Hepatocyte (in vitro differentiated cells): ENCODE measurements around the gene VIPR2. TPM values are rescaled to one million over a fixed set of nuclear protein-coding genes. Genes with fewer than 3 reads are reported as not detected.

ENCODE experiments used
- DNase-seq: peaks from one replicate; pipeline ENCODE4 v3.0.0-alpha.2; 2016; ENCODE audit warnings: low spot score
- H2AFZ ChIP-seq: fragments of 200-600 bp; sonication (generic); 2 replicates; pipeline ENCODE4 v1.6.0; 2016; ENCODE audit warnings: antibody characterized with exemption, mild to moderate bottlenecking
- H3K27ac ChIP-seq: fragments of 200-600 bp; sonication (generic); 2 replicates; pipeline ENCODE4 v1.5.1; 2016; ENCODE audit warnings: mild to moderate bottlenecking
- H3K27me3 ChIP-seq: fragments of 200-600 bp; sonication (generic); 2 replicates; pipeline ENCODE4 v1.6.1; 2016
- H3K36me3 ChIP-seq: fragments of 200-600 bp; sonication (generic); replicated peaks from 2 replicates; pipeline ENCODE4 v1.5.1; 2016; ENCODE audit warnings: low read depth; ENCODE audit not compliant: insufficient read depth
- H3K4me1 ChIP-seq: fragments of 200-600 bp; sonication (generic); 2 replicates; pipeline ENCODE4 v1.5.1; 2016; ENCODE audit warnings: mild to moderate bottlenecking, moderate library complexity; ENCODE audit not compliant: insufficient read depth
- H3K4me2 ChIP-seq: fragments of 200-600 bp; sonication (generic); 2 replicates; pipeline ENCODE4 v1.6.0; 2016
- H3K4me3 ChIP-seq: fragments of 200-600 bp; sonication (generic); 2 replicates; pipeline ENCODE4 v1.5.1; 2016; ENCODE audit warnings: mild to moderate bottlenecking
- H3K79me2 ChIP-seq: fragments of 200-600 bp; sonication (generic); 2 replicates; pipeline ENCODE4 v1.6.0; 2017; ENCODE audit warnings: mild to moderate bottlenecking
- H3K9me2 ChIP-seq: fragments of 200-600 bp; sonication (generic); replicated peaks from 2 replicates; pipeline ENCODE4 v1.6.0; 2017; ENCODE audit warnings: mild to moderate bottlenecking; ENCODE audit not compliant: insufficient read depth
- H3K9me3 ChIP-seq: fragments of 200-600 bp; sonication (generic); 2 replicates; pipeline ENCODE4 v1.5.1; 2016; ENCODE audit warnings: low read depth, mild to moderate bottlenecking
- H4K20me1 ChIP-seq: fragments of 200-600 bp; sonication (generic); 2 replicates; pipeline ENCODE4 v1.6.0; 2016; ENCODE audit warnings: mild to moderate bottlenecking; ENCODE audit not compliant: insufficient read depth, poor library complexity, severe bottlenecking
- EZH2 ChIP-seq: fragments of 200-600 bp; sonication (generic); IDR thresholded peaks from 2 replicates; pipeline ENCODE4 v1.6.1; 2016; ENCODE audit warnings: antibody characterized with exemption, mild to moderate bottlenecking, borderline replicate concordance
- EZH2phosphoT487 ChIP-seq: fragments of 200-600 bp; sonication (generic); IDR thresholded peaks from one replicate; pipeline ENCODE4 v1.6.1; 2018; ENCODE audit warnings: antibody characterized with exemption, mild to moderate bottlenecking, low read depth, moderate library complexity; ENCODE audit not compliant: unreplicated experiment, severe bottlenecking
- WGBS: methylation state at CpG from one replicate; pipeline ENCODE4 v1.1.6; 2016; ENCODE audit warnings: low lambda C conversion rate; ENCODE audit errors: missing lambda C conversion rate; 5-methylcytosine and 5-hydroxymethylcytosine counted together
- polyA plus RNA-seq: library from polyadenylated mRNA; unstranded; fragments of >200 nt; fragmentation: Nextera tagmentation; extraction: Ambion mirVana; gene quantifications from 2 replicates; pipeline ENCODE4 v1.2.1, GENCODE V29; 2016
- total RNA-seq: library from RNA; depleted of rRNA; stranded (reverse); fragments of >200 nt; gene quantifications from 2 replicates; pipeline ENCODE4 v1.2.3, GENCODE V29; 2014
- TF ChIP-seq, protein P1 (sequence below): fragments of 200-600 bp; sonication (generic); IDR thresholded peaks from 2 replicates; pipeline ENCODE4 v1.5.1; 2016; ENCODE audit warnings: antibody characterized with exemption, mild to moderate bottlenecking; ENCODE audit not compliant: poor library complexity

Gene VIPR2
- total and polyA plus RNA-seq, 2 experiments from 2014 or later = 2.7 to 3.4 TPM

DNA sequence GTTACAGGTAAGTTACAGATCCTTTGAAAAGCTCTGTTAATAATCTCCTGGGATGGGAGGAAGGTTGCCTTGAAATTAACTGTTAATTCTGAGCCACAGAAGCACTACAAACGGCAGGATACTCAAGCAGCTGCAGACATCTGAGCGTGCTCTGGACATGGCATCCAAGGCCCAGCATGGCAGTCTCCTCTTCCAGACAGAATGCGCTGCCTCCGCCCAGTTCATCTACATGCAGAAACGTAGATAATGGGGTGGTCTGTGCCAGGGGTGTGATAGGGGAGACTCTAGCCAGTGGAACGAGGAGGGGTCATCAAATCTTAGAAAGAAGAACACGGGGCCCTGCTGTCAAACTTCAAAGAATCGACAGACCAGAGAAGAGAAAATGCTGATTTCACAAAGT is 13.8 kb downstream of the VIPR2 start:
- DNase-seq = no peak
- H2AFZ ChIP-seq = no peak overlapping the region
- no peak overlapping the region for H3K4me2 ChIP-seq
- WGBS = 66% methylated on average over 8 of the region's 8 CpGs
- no peaks in the 10 kb centered on the region for H3K9me2 ChIP-seq
- no peaks in the 10 kb centered on the region for H3K36me3 ChIP-seq
- no peaks in the 10 kb centered on the region for H3K9me3 ChIP-seq
- no peaks in the 10 kb centered on the region for H4K20me1 ChIP-seq
- H3K4me3 ChIP-seq = no peak overlapping the region
- TF ChIP-seq, protein P1, sequence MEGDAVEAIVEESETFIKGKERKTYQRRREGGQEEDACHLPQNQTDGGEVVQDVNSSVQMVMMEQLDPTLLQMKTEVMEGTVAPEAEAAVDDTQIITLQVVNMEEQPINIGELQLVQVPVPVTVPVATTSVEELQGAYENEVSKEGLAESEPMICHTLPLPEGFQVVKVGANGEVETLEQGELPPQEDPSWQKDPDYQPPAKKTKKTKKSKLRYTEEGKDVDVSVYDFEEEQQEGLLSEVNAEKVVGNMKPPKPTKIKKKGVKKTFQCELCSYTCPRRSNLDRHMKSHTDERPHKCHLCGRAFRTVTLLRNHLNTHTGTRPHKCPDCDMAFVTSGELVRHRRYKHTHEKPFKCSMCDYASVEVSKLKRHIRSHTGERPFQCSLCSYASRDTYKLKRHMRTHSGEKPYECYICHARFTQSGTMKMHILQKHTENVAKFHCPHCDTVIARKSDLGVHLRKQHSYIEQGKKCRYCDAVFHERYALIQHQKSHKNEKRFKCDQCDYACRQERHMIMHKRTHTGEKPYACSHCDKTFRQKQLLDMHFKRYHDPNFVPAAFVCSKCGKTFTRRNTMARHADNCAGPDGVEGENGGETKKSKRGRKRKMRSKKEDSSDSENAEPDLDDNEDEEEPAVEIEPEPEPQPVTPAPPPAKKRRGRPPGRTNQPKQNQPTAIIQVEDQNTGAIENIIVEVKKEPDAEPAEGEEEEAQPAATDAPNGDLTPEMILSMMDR = no peak
- TF ChIP-seq EZH2phosphoT487 = no peak
- TF ChIP-seq EZH2 = no peak
- no peaks in the 10 kb centered on the region for H3K79me2 ChIP-seq
- H3K27me3 ChIP-seq = no peaks in the 10 kb centered on the region
- H3K4me1 ChIP-seq = no peaks in the 10 kb centered on the region
- H3K27ac ChIP-seq = no peak overlapping the region

DNA sequence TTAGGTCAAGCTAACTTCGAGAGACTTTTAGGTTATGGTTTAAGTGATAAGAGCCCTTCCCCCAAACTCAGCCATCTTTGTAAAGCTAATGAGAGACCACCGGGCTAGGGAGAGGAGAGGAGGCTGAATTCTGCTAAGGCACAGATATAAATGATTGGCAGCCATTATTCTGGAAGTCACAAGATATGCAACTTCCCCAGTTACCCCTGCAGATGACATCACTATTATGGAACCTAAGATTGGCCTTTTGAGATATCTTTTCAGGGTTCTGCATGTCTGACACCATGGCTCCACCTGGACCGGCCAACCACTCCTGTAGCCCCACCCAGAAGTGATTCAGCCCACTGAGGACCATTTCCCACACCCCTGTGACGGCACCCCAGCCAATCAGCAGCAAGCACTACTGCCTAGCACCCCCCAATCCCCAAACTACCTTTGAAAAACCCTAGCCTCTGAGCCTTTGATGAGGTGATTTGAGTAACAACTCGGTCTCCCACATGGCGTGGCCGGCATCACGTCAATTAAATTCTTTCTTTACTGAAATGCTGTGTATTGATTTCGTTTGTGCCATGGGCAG is 14.4 kb downstream of the VIPR2 start:
- TF ChIP-seq EZH2phosphoT487 (no peak), EZH2 (no peak)
- TF ChIP-seq, protein P1 = no peak
- Histone ChIP-seq H3K36me3 (no peaks in the 10 kb centered on the region), H3K4me3 (no peak overlapping the region), H3K9me2 (no peaks in the 10 kb centered on the region), H3K9me3 (no peaks in the 10 kb centered on the region), H3K4me1 (no peaks in the 10 kb centered on the region), H2AFZ (no peak overlapping the region), H3K4me2 (no peak overlapping the region), H4K20me1 (no peaks in the 10 kb centered on the region), H3K27ac (no peak overlapping the region), H3K27me3 (no peaks in the 10 kb centered on the region), H3K79me2 (no peaks in the 10 kb centered on the region)
- no peak for DNase-seq
- WGBS = 92% methylated on average over 9 of the region's 9 CpGs

DNA sequence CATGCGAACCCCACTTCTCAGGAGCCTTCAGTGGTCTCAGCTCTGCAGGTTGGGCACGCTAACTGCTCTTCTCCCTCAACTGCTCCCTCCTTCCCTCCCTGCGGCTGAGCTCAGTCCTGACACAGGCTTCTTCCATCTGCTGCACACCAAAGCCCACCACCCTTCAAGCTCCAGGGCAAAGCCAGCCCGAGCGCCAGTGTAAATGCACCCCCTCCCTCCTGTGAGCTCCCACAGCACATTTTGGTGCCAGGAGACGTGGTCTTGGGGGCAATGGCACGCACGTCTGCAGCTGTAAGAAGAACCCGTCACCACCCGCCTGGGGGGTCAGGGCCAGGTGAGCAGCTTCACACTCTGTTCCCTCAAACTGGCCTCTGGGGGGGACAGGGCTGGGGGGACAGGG is 15.9 kb downstream of the VIPR2 start:
- H3K9me3 ChIP-seq = no peaks in the 10 kb centered on the region
- DNase-seq = no peak

More for the DNA sequence above, 15.9 kb downstream of the VIPR2 start:
- no peaks in the 10 kb centered on the region for H3K79me2 ChIP-seq
- no peak overlapping the region for H3K4me2 ChIP-seq
- H3K9me2 ChIP-seq = no peaks in the 10 kb centered on the region
- no peaks in the 10 kb centered on the region for H3K4me1 ChIP-seq
- no peak overlapping the region for H2AFZ ChIP-seq
- TF ChIP-seq, protein P1 = no peak
- no peak for TF ChIP-seq EZH2phosphoT487
- no peak for TF ChIP-seq EZH2
- no peaks in the 10 kb centered on the region for H3K27me3 ChIP-seq
- WGBS = 86% methylated on average over 10 of the region's 10 CpGs
- no peak overlapping the region for H3K4me3 ChIP-seq
- no peaks in the 10 kb centered on the region for H3K36me3 ChIP-seq
- no peaks in the 10 kb centered on the region for H4K20me1 ChIP-seq
- no peak overlapping the region for H3K27ac ChIP-seq
